ENCODE results near the gene NCKAP5L.

GRCh38 chr12:49805409-49805808, 22.8 kb downstream of the NCKAP5L start:
- TF ChIP-seq CTCF (IDR thresholded peaks at IDR 0.05) (no peak), POLR2A (IDR thresholded peaks at IDR 0.05) (no peak), EP300 (IDR thresholded peaks at IDR 0.05) (no peak)

Measured in tibial nerve (tissue), 4 donors.